ENCODE data around the gene SPIRE1.

SPIRE1 gene

GRCh38 chr18:12445554-12445953 lies 212.4 kb downstream of the SPIRE1 start:
- Mint-ChIP-seq H3K4me1 (peaks cover 6% of the 10 kb centered on the region), H3K4me3 (no peak overlapping the region), H3K36me3 (no peaks in the 10 kb centered on the region), H3K27ac (peak overlapping the region; percentile 30), H3K9me3 (no peaks in the 10 kb centered on the region)
- no peak for ATAC-seq
- DNase-seq (ENCODE audit: low spot score in 2 of 2), result no peak

- Mint-ChIP-seq H3K9me3 (no peaks in the 10 kb centered on the region), H3K27ac (no peak overlapping the region), H3K4me3 (no peak overlapping the region), H3K36me3 (no peaks in the 10 kb centered on the region), H3K4me1 (peaks cover 6% of the 10 kb centered on the region)
- ATAC-seq, result no peak
- DNase-seq (ENCODE audit: low spot score in 2 of 2), result no peak
Measured at GRCh38 chr18:12443551-12443950, 214.4 kb downstream of the SPIRE1 start.

GRCh38 chr18:12442946-12443345 lies 215.0 kb downstream of the SPIRE1 start:
- no peak for ATAC-seq
- Mint-ChIP-seq H3K4me3 (no peak overlapping the region), H3K4me1 (peaks cover 6% of the 10 kb centered on the region), H3K36me3 (no peaks in the 10 kb centered on the region), H3K27ac (no peak overlapping the region), H3K9me3 (no peaks in the 10 kb centered on the region)
- no peak for DNase-seq (ENCODE audit: low spot score in 2 of 2)

GRCh38 chr18:12441475-12442034 lies 216.4 kb downstream of the SPIRE1 start:
- Mint-ChIP-seq H3K4me3 (no peak overlapping the region), H3K9me3 (no peaks in the 10 kb centered on the region), H3K36me3 (no peaks in the 10 kb centered on the region), H3K4me1 (peaks cover 6% of the 10 kb centered on the region), H3K27ac (no peak overlapping the region)
- ATAC-seq, result no peak
- DNase-seq (ENCODE audit: low spot score in 2 of 2), result no peak

- H3K36me3 Mint-ChIP-seq, result no peaks in the 10 kb centered on the region
Measured at GRCh38 chr18:12438257-12438656, 219.7 kb downstream of the SPIRE1 start.

GRCh38 chr18:12435867-12436266 lies 222.0 kb downstream of the SPIRE1 start:
- DNase-seq (ENCODE audit: low spot score in 2 of 2) (no peak), ATAC-seq (no peak)
- Mint-ChIP-seq H3K27ac (no peak overlapping the region), H3K36me3 (no peaks in the 10 kb centered on the region), H3K4me1 (no peaks in the 10 kb centered on the region), H3K9me3 (no peaks in the 10 kb centered on the region), H3K4me3 (no peak overlapping the region)

More at GRCh38 chr18:12438257-12438656, 219.7 kb downstream of the SPIRE1 start:
- H3K4me3 Mint-ChIP-seq, result no peak overlapping the region
- H3K9me3 Mint-ChIP-seq, result no peaks in the 10 kb centered on the region
- H3K4me1 Mint-ChIP-seq, result no peaks in the 10 kb centered on the region
- no peak overlapping the region for H3K27ac Mint-ChIP-seq
- ATAC-seq (no peak), DNase-seq (ENCODE audit: low spot score in 2 of 2) (no peak)

- DNase-seq (ENCODE audit: low spot score in 2 of 2), result no peak
Measured at GRCh38 chr18:12434541-12434929, 223.4 kb downstream of the SPIRE1 start.

GRCh38 chr18:12433829-12434540 lies 223.9 kb downstream of the SPIRE1 start:
- ATAC-seq, result no peak
- no peak overlapping the region for H3K27ac Mint-ChIP-seq
- no peak for DNase-seq (ENCODE audit: low spot score in 2 of 2)
- H3K4me3 Mint-ChIP-seq, result no peak overlapping the region
- no peaks in the 10 kb centered on the region for H3K4me1 Mint-ChIP-seq
- no peaks in the 10 kb centered on the region for H3K36me3 Mint-ChIP-seq
- no peaks in the 10 kb centered on the region for H3K9me3 Mint-ChIP-seq

More at GRCh38 chr18:12434541-12434929, 223.4 kb downstream of the SPIRE1 start:
- no peak overlapping the region for H3K27ac Mint-ChIP-seq
- H3K9me3 Mint-ChIP-seq, result no peaks in the 10 kb centered on the region
- no peaks in the 10 kb centered on the region for H3K4me1 Mint-ChIP-seq
- H3K36me3 Mint-ChIP-seq, result no peaks in the 10 kb centered on the region
- no peak for ATAC-seq
- no peak overlapping the region for H3K4me3 Mint-ChIP-seq

- H3K36me3 Mint-ChIP-seq, result no peaks in the 10 kb centered on the region
- H3K27ac Mint-ChIP-seq, result no peak overlapping the region
- DNase-seq (ENCODE audit: low spot score in 2 of 2) (no peak), ATAC-seq (no peak)
- H3K4me3 Mint-ChIP-seq, result no peak overlapping the region
- H3K9me3 Mint-ChIP-seq, result no peaks in the 10 kb centered on the region
- no peaks in the 10 kb centered on the region for H3K4me1 Mint-ChIP-seq
Measured at GRCh38 chr18:12432881-12433280, 225.0 kb downstream of the SPIRE1 start.

GRCh38 chr18:12432196-12432595 lies 225.7 kb downstream of the SPIRE1 start:
- no peak for ATAC-seq
- no peak for DNase-seq (ENCODE audit: low spot score in 2 of 2)
- Mint-ChIP-seq H3K4me3 (no peak overlapping the region), H3K27ac (no peak overlapping the region), H3K4me1 (no peaks in the 10 kb centered on the region), H3K9me3 (no peaks in the 10 kb centered on the region), H3K36me3 (no peaks in the 10 kb centered on the region)

- H3K4me1 Mint-ChIP-seq, result peaks cover 5% of the 10 kb centered on the region
- H3K9me3 Mint-ChIP-seq, result no peaks in the 10 kb centered on the region
- no peaks in the 10 kb centered on the region for H3K36me3 Mint-ChIP-seq
Measured at GRCh38 chr18:12431561-12431960, 226.3 kb downstream of the SPIRE1 start.

GRCh38 chr18:12430137-12430990 lies 227.5 kb downstream of the SPIRE1 start:
- no peak for ATAC-seq
- no peak overlapping the region for H3K4me3 Mint-ChIP-seq

More at GRCh38 chr18:12431561-12431960, 226.3 kb downstream of the SPIRE1 start:
- no peak overlapping the region for H3K27ac Mint-ChIP-seq
- DNase-seq (ENCODE audit: low spot score in 2 of 2) (no peak), ATAC-seq (no peak)
- no peak overlapping the region for H3K4me3 Mint-ChIP-seq

GRCh38 chr18:12429556-12429955 lies 228.4 kb downstream of the SPIRE1 start:
- H3K27ac Mint-ChIP-seq, result no peak overlapping the region
- H3K36me3 Mint-ChIP-seq, result no peaks in the 10 kb centered on the region
- no peak overlapping the region for H3K4me3 Mint-ChIP-seq
- no peak for DNase-seq (ENCODE audit: low spot score in 2 of 2)
- ATAC-seq, result no peak
- peaks cover 6% of the 10 kb centered on the region for H3K4me1 Mint-ChIP-seq
- no peaks in the 10 kb centered on the region for H3K9me3 Mint-ChIP-seq

More at GRCh38 chr18:12430137-12430990, 227.5 kb downstream of the SPIRE1 start:
- H3K4me1 Mint-ChIP-seq, result peaks cover 6% of the 10 kb centered on the region
- H3K9me3 Mint-ChIP-seq, result no peaks in the 10 kb centered on the region
- no peak overlapping the region for H3K27ac Mint-ChIP-seq
- no peak for DNase-seq (ENCODE audit: low spot score in 2 of 2)
- H3K36me3 Mint-ChIP-seq, result no peaks in the 10 kb centered on the region

- ATAC-seq (no peak), DNase-seq (ENCODE audit: low spot score in 2 of 2) (no peak)
- peaks cover 6% of the 10 kb centered on the region for H3K4me1 Mint-ChIP-seq
- no peak overlapping the region for H3K4me3 Mint-ChIP-seq
- no peaks in the 10 kb centered on the region for H3K36me3 Mint-ChIP-seq
- H3K27ac Mint-ChIP-seq, result no peak overlapping the region
- H3K9me3 Mint-ChIP-seq, result no peaks in the 10 kb centered on the region
Measured at GRCh38 chr18:12428923-12429322, 229.0 kb downstream of the SPIRE1 start.

- Mint-ChIP-seq H3K4me3 (no peak overlapping the region), H3K36me3 (no peaks in the 10 kb centered on the region), H3K27ac (peak overlapping the region; percentile 44), H3K9me3 (no peaks in the 10 kb centered on the region), H3K4me1 (peaks cover 6% of the 10 kb centered on the region)
- peak; percentile 50 for ATAC-seq
- no peak for DNase-seq (ENCODE audit: low spot score in 2 of 2)
Measured at GRCh38 chr18:12426924-12427323, 231.0 kb downstream of the SPIRE1 start.
